T-cell (primary cell): Measurements from ENCODE around the gene NRSN2. TPM values are rescaled to one million over a fixed set of nuclear protein-coding genes. Genes with fewer than 3 reads are reported as not detected.
"Not testable (repeated sequence)": the region's sequence is repeated elsewhere in the genome, so short reads cannot be mapped to it uniquely, and the experiment has no call there.

Experiments used
- ATAC-seq, 4 experiments: fragments of 200-7000 bp in 3 of 4; fragments of 150-1000 bp in 1 of 4; cut with Tn5 transposase; replicated peaks in 1 of 4; 1 replicate in 3 of 4; 2 replicates in 1 of 4; pipeline ENCODE4 v1.10.0; 2021; ENCODE audit warnings: moderate library complexity in 3 of 4, mild to moderate bottlenecking in 2 of 4, moderate number of reproducible peaks in 1 of 4
- CTCF ChIA-PET, 2 donors: fragments of 300-600 bp; sonication (Branson Sonifier 250); formaldehyde crosslinking; loops; one replicate each; lab custom pipeline; 2022; ENCODE audit warnings: antibody characterized with exemption in 2 of 2; lab: Charles Lee
- POLR2A ChIA-PET, 2 donors: fragments of 300-600 bp; sonication (Branson Sonifier 250); formaldehyde crosslinking; loops; one replicate each; lab custom pipeline; 2022; ENCODE audit warnings: antibody characterized with exemption in 2 of 2; lab: Charles Lee
- DNase-seq, 35 experiments: peaks; one replicate each; pipeline versions ENCODE4 v3.0.0 to v3.0.0-alpha.2; 2013 to 2023
- H3K27ac ChIP-seq: one replicate; pipeline ENCODE4 v1.5.1; 2013; ENCODE audit warnings: low read length
- H3K27me3 ChIP-seq, 2 experiments: replicated peaks in 1 of 2; 1 replicate in 1 of 2; 2 replicates in 1 of 2; pipeline versions ENCODE4 v1.6.1 to v1.7.0; 2013; ENCODE audit warnings: low read length in 1 of 2, mixed read lengths in 1 of 2; ENCODE audit not compliant: control insufficient read depth in 2 of 2, insufficient read depth in 2 of 2; ENCODE audit errors: extremely low read depth in 1 of 2
- H3K36me3 ChIP-seq, 2 donors: 1 replicate in 1 of 2; 2 replicates in 1 of 2; pipeline versions ENCODE4 v1.6.1 to v1.7.0; 2013; ENCODE audit warnings: low read length in 1 of 2; ENCODE audit not compliant: control insufficient read depth in 2 of 2, insufficient read depth in 1 of 2; ENCODE audit errors: extremely low read depth in 1 of 2
- H3K4me1 ChIP-seq, 2 experiments: 1 replicate in 1 of 2; 2 replicates in 1 of 2; pipeline versions ENCODE4 v1.6.1 to v1.7.0; 2013; ENCODE audit warnings: low read length in 2 of 2, mixed read lengths in 1 of 2; ENCODE audit not compliant: insufficient read depth in 2 of 2, control insufficient read depth in 1 of 2; ENCODE audit errors: extremely low read depth in 1 of 2
- H3K4me3 ChIP-seq, 2 donors: 1 replicate in 1 of 2; 2 replicates in 1 of 2; pipeline versions ENCODE4 v1.5.1 to v1.7.0; 2013; ENCODE audit warnings: mild to moderate bottlenecking in 2 of 2, low read length in 1 of 2, moderate library complexity in 1 of 2; ENCODE audit not compliant: control insufficient read depth in 1 of 2; ENCODE audit errors: extremely low read depth in 1 of 2
- H3K9me3 ChIP-seq: 2 replicates; pipeline ENCODE4 v1.7.0; 2013
- H3K27ac Mint-ChIP-seq, 2 donors: one replicate each; pipeline ENCODE4 v1.8.0; 2020 to 2021; ENCODE audit warnings: mild to moderate bottlenecking in 2 of 2, mixed read lengths in 2 of 2
- H3K27me3 Mint-ChIP-seq, 2 donors: one replicate each; pipeline ENCODE4 v1.8.0; 2021 to 2022; ENCODE audit warnings: mixed read lengths in 2 of 2
- H3K36me3 Mint-ChIP-seq: one replicate; pipeline ENCODE4 v1.8.0; 2021; ENCODE audit warnings: mixed read lengths
- H3K4me1 Mint-ChIP-seq, 3 donors: one replicate each; pipeline ENCODE4 v1.8.0; 2020 to 2022; ENCODE audit warnings: mixed read lengths in 3 of 3, mild to moderate bottlenecking in 1 of 3
- H3K4me3 Mint-ChIP-seq, 3 donors: one replicate each; pipeline ENCODE4 v1.8.0; 2020 to 2022; ENCODE audit warnings: mild to moderate bottlenecking in 3 of 3, mixed read lengths in 3 of 3, moderate library complexity in 3 of 3
- H3K9me3 Mint-ChIP-seq, 3 donors: one replicate each; pipeline ENCODE4 v1.8.0; 2020 to 2022; ENCODE audit warnings: mixed read lengths in 3 of 3
- WGBS: methylation state at CpG from one replicate; pipeline ENCODE4 v1.1.5; 2013; ENCODE audit warnings: missing lambda C conversion rate; ENCODE audit not compliant: insufficient coverage; 5-methylcytosine and 5-hydroxymethylcytosine counted together
- total RNA-seq, 35 experiments: library from RNA in 6 of 35; stranded (reverse) in 6 of 35; fragments of 120-200 nt in 1 of 35; gene quantifications; one replicate each; pipeline versions ENCODE4 v1.2.1 to v1.2.4 and lab custom pipeline; 2013 to 2026

Gene NRSN2
- total RNA-seq, 5 donors from 2014 or later (not counting 1 experiment from before 2014, with no cell fraction given): 0.70 to 1.8 (median 1.3) TPM

- Mint-ChIP-seq H3K4me3 (peak overlapping the region in 2 of 3 donors; percentile 68 to 90), H3K27me3 (no peaks in the 10 kb centered on the region), H3K27ac (peak overlapping the region; percentile 79 to 84), H3K36me3 (no peaks in the 10 kb centered on the region), H3K9me3 (no peaks in the 10 kb centered on the region), H3K4me1 (peaks cover 27 to 31% (median 31%) of the 10 kb centered on the region in 3 donors)
- DNase-seq: no peak
- ChIA-PET CTCF (interaction anchor here in 1 of 2 donors (0.7 to 2.2 kb wide), 2 partner anchors 17 to 64 kb away, joined by 4 to 7 read pairs; no protein-coding TSS in a partner anchor), POLR2A (no interaction called here)
- H3K4me3 ChIP-seq: no peak overlapping the region
- no peaks in the 10 kb centered on the region for H3K36me3 ChIP-seq
- peaks cover 10 to 34% of the 10 kb centered on the region in 2 experiments for H3K4me1 ChIP-seq
- no peaks in the 10 kb centered on the region for H3K27me3 ChIP-seq
- H3K27ac ChIP-seq: no peak overlapping the region
- no peak for ATAC-seq
- no peaks in the 10 kb centered on the region for H3K9me3 ChIP-seq
- WGBS: 68% methylated on average over 4 of the region's 7 CpGs
These were observed 17.8 kb upstream of the NRSN2 start for GRCh38 chr20:328975-329695.

DNA sequence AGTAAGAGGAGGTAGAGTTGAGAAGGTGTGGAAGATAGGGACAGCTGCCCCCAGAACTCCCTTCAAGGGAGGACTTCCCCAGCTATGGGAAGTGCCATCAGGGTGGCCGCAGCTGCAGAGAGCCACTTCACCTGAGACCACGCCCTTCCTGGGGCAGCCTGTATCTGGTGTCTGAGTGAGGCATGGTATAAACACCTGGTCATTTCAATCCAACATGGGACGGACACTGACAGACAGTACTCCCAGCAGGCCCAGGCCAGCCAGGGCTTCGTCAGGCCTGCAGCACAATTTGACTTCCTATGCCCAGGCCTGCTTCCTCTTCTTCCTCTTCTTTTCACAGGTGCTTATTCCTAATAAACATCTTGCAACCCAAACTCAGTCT, 17.1 kb upstream of the NRSN2 start:
- H3K4me1 Mint-ChIP-seq: peaks cover 27 to 31% (median 30%) of the 10 kb centered on the region in 3 donors
- Histone ChIP-seq H3K9me3 (no peaks in the 10 kb centered on the region), H3K36me3 (no peaks in the 10 kb centered on the region), H3K4me3 (no peak overlapping the region), H3K27ac (no peak overlapping the region), H3K27me3 (no peaks in the 10 kb centered on the region), H3K4me1 (peaks cover 10 to 27% of the 10 kb centered on the region in 2 experiments)
- peak overlapping the region in 1 of 2 donors; percentile 28 for H3K27ac Mint-ChIP-seq
- no peak for ATAC-seq
- WGBS: 100% methylated on average over 1 of the region's 4 CpGs
- DNase-seq: no peak
- H3K9me3 Mint-ChIP-seq: no peaks in the 10 kb centered on the region
- ChIA-PET POLR2A (no interaction called here), CTCF (interaction anchor here in 1 of 2 donors (2.1 to 2.2 kb wide), 2 partner anchors 64 to 65 kb away, joined by 4 to 5 read pairs; no protein-coding TSS in a partner anchor)
- H3K36me3 Mint-ChIP-seq: no peaks in the 10 kb centered on the region
- no peak overlapping the region for H3K4me3 Mint-ChIP-seq
- H3K27me3 Mint-ChIP-seq: no peaks in the 10 kb centered on the region

DNA sequence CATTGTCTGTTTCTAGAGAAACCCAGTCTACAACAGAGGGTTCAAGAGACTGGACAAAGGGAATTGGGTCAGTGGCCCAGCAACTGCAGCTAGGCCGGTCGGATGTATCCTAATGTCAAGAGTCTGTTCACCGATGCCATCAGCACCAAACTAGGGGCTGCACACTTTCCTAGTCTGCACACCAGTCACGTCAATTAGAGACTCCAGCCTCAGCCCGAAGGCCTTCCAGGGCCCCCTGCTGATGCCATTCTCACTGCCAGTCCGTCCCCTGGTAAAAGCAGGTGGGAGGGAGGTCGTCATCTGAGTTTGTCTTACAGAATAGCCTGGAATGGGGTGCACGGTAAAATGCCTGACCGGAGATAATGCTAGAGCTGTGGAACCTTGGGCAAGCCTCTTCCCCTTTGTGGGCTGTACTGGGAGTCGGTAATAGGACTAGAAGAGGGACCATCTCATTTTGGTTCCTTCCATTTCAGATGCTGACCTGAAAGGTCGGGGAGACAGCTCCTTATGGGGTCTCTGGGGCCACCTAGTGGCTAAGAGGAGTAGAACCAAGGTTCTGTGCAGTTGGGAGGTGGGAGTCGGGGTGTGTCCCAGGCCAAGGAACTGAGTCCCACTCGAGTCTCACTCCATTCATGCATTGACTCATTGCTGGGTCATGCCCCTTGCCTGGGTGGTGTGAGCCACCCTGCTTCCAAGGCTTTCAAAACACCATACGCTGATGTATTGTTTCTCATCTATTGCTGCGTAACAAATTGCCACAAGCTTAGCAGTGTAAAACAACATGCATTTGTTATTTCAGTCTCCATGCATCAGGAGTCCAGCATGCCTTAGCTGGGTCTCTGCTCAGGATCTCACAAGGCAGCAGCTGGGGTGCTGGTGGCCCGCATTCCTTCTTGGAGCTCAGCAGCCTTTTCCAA, 16.4 kb upstream of the NRSN2 start:
- Mint-ChIP-seq H3K9me3 (no peaks in the 10 kb centered on the region), H3K4me1 (peaks cover 27 to 31% (median 28%) of the 10 kb centered on the region in 3 donors), H3K27me3 (no peaks in the 10 kb centered on the region), H3K4me3 (no peak overlapping the region), H3K36me3 (no peaks in the 10 kb centered on the region), H3K27ac (peak overlapping the region; percentile 1 to 66)
- H3K4me3 ChIP-seq: no peak overlapping the region
- no peak overlapping the region for H3K27ac ChIP-seq
- H3K36me3 ChIP-seq: no peaks in the 10 kb centered on the region
- CTCF ChIA-PET: interaction anchor here (0.6 to 2.2 kb wide), 9 partner anchors 11 to 123 kb away, joined by 3 to 5 read pairs (median 4); no protein-coding TSS in a partner anchor
- DNase-seq (peak in 33 of 35 experiments; percentile 35 to 78 (median 50)), ATAC-seq (peak; percentile 29 to 41 (median 34))
- POLR2A ChIA-PET: interaction anchor here in 1 of 2 donors (0.7 kb wide), 1 partner anchor 11 kb away, joined by 3 read pairs; no protein-coding TSS in a partner anchor
- peaks cover 10 to 24% of the 10 kb centered on the region in 2 experiments for H3K4me1 ChIP-seq
- 64% methylated on average over 12 of the region's 16 CpGs for WGBS
- H3K27me3 ChIP-seq: no peaks in the 10 kb centered on the region
- H3K9me3 ChIP-seq: no peaks in the 10 kb centered on the region

GRCh38 chr20:334578-334977, 12.3 kb upstream of the NRSN2 start:
- H3K4me1 Mint-ChIP-seq: peaks cover 9 to 10% (median 9%) of the 10 kb centered on the region in 3 donors
- Histone ChIP-seq H3K36me3 (no peaks in the 10 kb centered on the region), H3K4me1 (peaks cover 0 to 3% of the 10 kb centered on the region in 2 experiments), H3K27me3 (no peaks in the 10 kb centered on the region), H3K27ac (no peak overlapping the region), H3K4me3 (no peak overlapping the region), H3K9me3 (no peaks in the 10 kb centered on the region)
- no peak overlapping the region for H3K27ac Mint-ChIP-seq
- whole genome bisulfite sequencing: 88% methylated on average over 1 of the region's 8 CpGs
- POLR2A ChIA-PET: no interaction called here
- no peaks in the 10 kb centered on the region for H3K27me3 Mint-ChIP-seq
- CTCF ChIA-PET: interaction anchor here in 1 of 2 donors (0.6 kb wide), 1 partner anchor 10 kb away, joined by 3 read pairs; no protein-coding TSS in a partner anchor
- no peaks in the 10 kb centered on the region for H3K36me3 Mint-ChIP-seq
- H3K4me3 Mint-ChIP-seq: no peak overlapping the region
- DNase-seq (no peak), ATAC-seq (no peak)
- no peaks in the 10 kb centered on the region for H3K9me3 Mint-ChIP-seq

DNA sequence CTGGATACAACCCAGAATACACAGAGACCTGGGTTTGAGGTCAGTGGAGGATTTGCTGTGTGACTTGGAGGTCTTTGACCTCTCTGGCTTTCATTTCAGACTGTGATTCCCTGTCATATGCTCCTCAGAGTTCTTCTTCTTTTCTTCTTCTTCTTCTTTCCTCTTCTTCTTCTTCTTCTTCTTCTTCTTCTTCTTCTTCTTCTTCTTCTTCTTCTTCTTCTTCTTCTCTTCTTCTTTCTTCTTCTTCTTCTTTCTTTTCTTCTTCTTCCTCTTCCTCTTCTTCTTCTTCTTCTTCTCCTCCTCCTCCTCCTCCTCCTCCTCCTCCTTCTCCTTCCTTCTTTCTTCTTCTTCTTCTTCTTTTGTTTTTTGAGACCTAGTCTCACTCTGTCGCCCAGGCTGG, 10.9 kb upstream of the NRSN2 start:
- H3K27me3 Mint-ChIP-seq, H3K9me3 Mint-ChIP-seq, H3K27ac Mint-ChIP-seq, H3K4me3 Mint-ChIP-seq, H3K4me1 Mint-ChIP-seq, H3K4me3 ChIP-seq, H3K36me3 Mint-ChIP-seq, ATAC-seq, H3K27ac ChIP-seq, H3K9me3 ChIP-seq, H3K4me1 ChIP-seq, POLR2A ChIA-PET, DNase-seq, H3K27me3 ChIP-seq, H3K36me3 ChIP-seq: not testable (repeated sequence)
- no CpG with 5 or more reads among the region's 1 CpG for WGBS
- CTCF ChIA-PET: interaction anchor here in 1 of 2 donors (0.7 kb wide), 1 partner anchor 1571 kb away, joined by 5 read pairs; no protein-coding TSS in a partner anchor

DNA sequence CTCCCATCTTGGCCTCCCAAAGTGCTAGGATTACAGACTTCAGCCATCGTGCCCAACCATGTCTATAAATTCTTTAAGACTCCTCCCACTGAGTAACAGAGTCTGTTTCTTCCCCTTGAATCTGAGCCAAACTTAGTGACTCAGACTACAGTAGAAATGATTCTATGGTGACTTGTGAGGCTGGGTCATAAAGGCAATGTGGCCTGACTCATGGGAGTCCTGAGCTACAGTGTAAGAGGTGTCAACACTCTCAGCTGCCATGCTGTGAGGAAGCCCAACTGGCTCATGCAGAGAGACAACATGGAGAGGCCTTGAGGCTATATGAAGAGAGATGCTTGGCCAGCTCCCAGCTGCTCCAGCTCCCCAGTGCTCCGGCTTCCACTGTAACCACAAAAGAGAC, 5.2 kb upstream of the NRSN2 start:
- H3K27me3 ChIP-seq: peaks cover 0 to 5% of the 10 kb centered on the region in 2 experiments
- CTCF ChIA-PET: interaction anchor here in 1 of 2 donors (0.6 kb wide), 1 partner anchor 11 kb away, joined by 5 read pairs; no protein-coding TSS in a partner anchor
- ATAC-seq (no peak), DNase-seq (no peak)
- no CpG with 5 or more reads among the region's 2 CpGs for WGBS
- no peaks in the 10 kb centered on the region for H3K9me3 ChIP-seq
- H3K27ac ChIP-seq: no peak overlapping the region
- Mint-ChIP-seq H3K27ac (no peak overlapping the region), H3K4me3 (no peak overlapping the region), H3K9me3 (peaks cover 0 to 4% (median 3%) of the 10 kb centered on the region in 3 donors), H3K27me3 (no peaks in the 10 kb centered on the region), H3K36me3 (no peaks in the 10 kb centered on the region), H3K4me1 (peaks cover 6 to 7% (median 7%) of the 10 kb centered on the region in 3 donors)
- POLR2A ChIA-PET: interaction anchor here in 1 of 2 donors (0.6 kb wide), 1 partner anchor 11 kb away, joined by 3 read pairs; no protein-coding TSS in a partner anchor
- H3K36me3 ChIP-seq: no peaks in the 10 kb centered on the region
- no peak overlapping the region for H3K4me3 ChIP-seq
- H3K4me1 ChIP-seq: peaks cover 0 to 4% of the 10 kb centered on the region in 2 experiments
